PC-9 (cell line): ENCODE measurements around the gene PDE1C. TPM values are rescaled to one million over a fixed set of nuclear protein-coding genes. Genes with fewer than 3 reads are reported as not detected.

Source experiments
- BruUV-seq: library from RNA; stranded (reverse); fragments of 400-500 nt; replicated peaks from 2 replicates; lab custom pipeline; 2021; lab: Mats Ljungman, UMichigan
- CTCF ChIA-PET: fragments of 300-600 bp; sonication (Branson Sonifier 250); formaldehyde crosslinking; loops from one replicate; lab custom pipeline; 2022; ENCODE audit warnings: antibody characterized with exemption; lab: Charles Lee
- POLR2A ChIA-PET: fragments of 300-600 bp; sonication (Branson Sonifier 250); formaldehyde crosslinking; loops from one replicate; lab custom pipeline; 2022; ENCODE audit warnings: antibody characterized with exemption; ENCODE audit not compliant: unreplicated experiment; lab: Charles Lee
- DNase-seq, 2 experiments: peaks; one replicate each; pipeline versions ENCODE4 v3.0.0 to v3.0.0-alpha.2; 2015 to 2022; ENCODE audit warnings: mixed read lengths in 1 of 2
- H2AFZ ChIP-seq: fragments of 200-600 bp; sonication (generic); 2 replicates; pipeline ENCODE4 v1.8.1; 2017; ENCODE audit warnings: antibody characterized with exemption
- H3F3A ChIP-seq: fragments of 200-600 bp; sonication (generic); 2 replicates; pipeline ENCODE4 v1.8.1; 2017; ENCODE audit warnings: antibody characterized with exemption, mild to moderate bottlenecking, low read depth; ENCODE audit not compliant: insufficient read depth
- H3K27ac ChIP-seq: fragments of 200-600 bp; sonication (generic); 2 replicates; pipeline ENCODE4 v1.6.1; 2016; ENCODE audit warnings: mixed run types
- H3K27me3 ChIP-seq: fragments of 200-600 bp; sonication (generic); 2 replicates; pipeline ENCODE4 v1.6.1; 2016; ENCODE audit warnings: low read depth, mixed run types; ENCODE audit not compliant: insufficient read depth
- H3K36me3 ChIP-seq: fragments of 200-600 bp; sonication (generic); 2 replicates; pipeline ENCODE4 v1.6.1; 2016; ENCODE audit warnings: low read depth, mixed run types
- H3K4me1 ChIP-seq: fragments of 200-600 bp; sonication (generic); replicated peaks from 2 replicates; pipeline ENCODE4 v1.6.1; 2016; ENCODE audit warnings: mixed run types; ENCODE audit not compliant: insufficient read depth
- H3K4me2 ChIP-seq: fragments of 200-600 bp; sonication (generic); 2 replicates; pipeline ENCODE4 v1.6.1; 2017; ENCODE audit warnings: mixed run types
- H3K4me3 ChIP-seq: fragments of 200-600 bp; sonication (generic); 2 replicates; pipeline ENCODE4 v1.6.1; 2016; ENCODE audit warnings: mixed run types
- H3K79me2 ChIP-seq: fragments of 200-600 bp; sonication (generic); 2 replicates; pipeline ENCODE4 v1.6.1; 2017; ENCODE audit warnings: low read depth, mixed run types
- H3K9me2 ChIP-seq: fragments of 200-600 bp; sonication (generic); 2 replicates; pipeline ENCODE4 v1.8.1; 2017; ENCODE audit warnings: mild to moderate bottlenecking; ENCODE audit not compliant: insufficient read depth
- H3K9me3 ChIP-seq: fragments of 200-600 bp; sonication (generic); 2 replicates; pipeline ENCODE4 v1.8.1; 2016; ENCODE audit warnings: low read depth; ENCODE audit not compliant: insufficient read depth
- H4K20me1 ChIP-seq: fragments of 200-600 bp; sonication (generic); 2 replicates; pipeline ENCODE4 v1.8.1; 2017; ENCODE audit not compliant: insufficient read depth
- CTCF ChIP-seq: fragments of 200-600 bp; sonication (generic); conservative IDR thresholded peaks from 2 replicates; pipeline ENCODE4 v1.6.1; 2017; ENCODE audit warnings: mixed run types, antibody characterized with exemption, mild to moderate bottlenecking, moderate library complexity
- EZH2 ChIP-seq: fragments of 200-600 bp; sonication (generic); IDR thresholded peaks from 2 replicates; pipeline ENCODE4 v1.8.0; 2017; ENCODE audit warnings: antibody characterized with exemption, low read depth
- intact Hi-C: fragments of 100-400 bp; cut with micrococcal nuclease; formaldehyde crosslinking; loops from one replicate; pipeline ENCODE4 v1.10.0; 2022; ENCODE audit not compliant: unreplicated experiment
- total RNA-seq: library from RNA; stranded (reverse); gene quantifications from 2 replicates; pipeline ENCODE4 v1.2.3, GENCODE V29; 2021

The PDE1C gene
- total RNA-seq, 1 experiment from 2014 or later = 1.7 TPM

- H4K20me1 ChIP-seq = no peaks in the 10 kb centered on the region
- ChIA-PET CTCF (interaction anchor here (0.6 kb wide), 1 partner anchor 818 kb away, joined by 4 read pairs; no protein-coding TSS in a partner anchor), POLR2A (no interaction called here)
- no peak overlapping the region for H2AFZ ChIP-seq
- no peaks in the 10 kb centered on the region for H3K36me3 ChIP-seq
- H3K27ac ChIP-seq = no peak overlapping the region
- no peak for DNase-seq
- no peaks in the 10 kb centered on the region for H3K9me3 ChIP-seq
- no peak overlapping the region for H3K4me3 ChIP-seq
- no peaks in the 10 kb centered on the region for H3K4me1 ChIP-seq
- no peaks in the 10 kb centered on the region for H3K9me2 ChIP-seq
- H3F3A ChIP-seq = no peaks in the 10 kb centered on the region
- H3K27me3 ChIP-seq = 0 out of 2 replicates have a peak, but pooled peaks cover 6% of the 10 kb centered on the region
- intact Hi-C loops = no loop called here
- no peak for TF ChIP-seq CTCF
- no peak for TF ChIP-seq EZH2
- H3K4me2 ChIP-seq = no peak overlapping the region
- H3K79me2 ChIP-seq = no peaks in the 10 kb centered on the region
- no TSS peak for BruUV-seq
These were observed 322.1 kb downstream of the PDE1C start for GRCh38 chr7:31748084-31748483.

DNA sequence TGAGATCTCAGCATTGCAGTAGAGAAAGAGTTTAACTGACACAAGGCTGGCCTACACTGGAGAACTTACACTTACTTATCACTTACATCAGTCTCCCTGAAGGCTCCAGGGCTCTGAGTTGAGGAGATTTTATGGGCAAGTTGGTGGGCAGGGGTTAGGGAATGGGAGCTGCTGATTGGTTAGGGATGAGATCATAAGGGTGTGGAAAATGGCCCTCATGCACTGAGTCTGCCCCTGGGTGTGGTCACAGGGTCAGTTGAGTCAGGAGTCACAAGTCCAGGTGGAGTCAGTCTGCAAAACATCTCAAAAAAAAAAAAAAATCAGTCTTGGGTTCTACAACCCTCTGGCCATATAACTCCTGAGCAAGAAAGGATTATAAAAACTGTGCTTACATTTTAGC lies 322.7 kb downstream of the PDE1C start:
- H3K4me2 ChIP-seq = no peak overlapping the region
- H3K79me2 ChIP-seq = no peaks in the 10 kb centered on the region
- H3K27ac ChIP-seq = no peak overlapping the region
- intact Hi-C loops = no loop called here
- H3K36me3 ChIP-seq = no peaks in the 10 kb centered on the region
- no peak for TF ChIP-seq EZH2
- TF ChIP-seq CTCF = no peak
- no TSS peak for BruUV-seq
- H3K4me3 ChIP-seq = no peak overlapping the region
- peak in 1 of 2 experiments; percentile 9 for DNase-seq
- 0 out of 2 replicates have a peak, but pooled peaks cover 6% of the 10 kb centered on the region for H3K27me3 ChIP-seq
- ChIA-PET CTCF (no interaction called here), POLR2A (no interaction called here)
- no peaks in the 10 kb centered on the region for H3F3A ChIP-seq
- no peaks in the 10 kb centered on the region for H3K4me1 ChIP-seq
- no peaks in the 10 kb centered on the region for H3K9me3 ChIP-seq
- H3K9me2 ChIP-seq = no peaks in the 10 kb centered on the region
- no peaks in the 10 kb centered on the region for H4K20me1 ChIP-seq
- no peak overlapping the region for H2AFZ ChIP-seq

GRCh38 chr7:31744294-31744874 lies 325.8 kb downstream of the PDE1C start:
- H3K9me2 ChIP-seq = no peaks in the 10 kb centered on the region
- H3K9me3 ChIP-seq = no peaks in the 10 kb centered on the region
- no TSS peak for BruUV-seq
- intact Hi-C loops = loop anchor here (1.0 to 2.0 kb wide), 3 partner anchors 318 to 602 kb away; no protein-coding TSS in a partner anchor
- no peak overlapping the region for H3K27ac ChIP-seq
- no peaks in the 10 kb centered on the region for H3K4me1 ChIP-seq
- TF ChIP-seq EZH2 = no peak
- peak; percentile 97 for TF ChIP-seq CTCF
- ChIA-PET CTCF (interaction anchor here (0.5 kb wide), 1 partner anchor 449 kb away, joined by 5 read pairs; no protein-coding TSS in a partner anchor), POLR2A (no interaction called here)
- H3K79me2 ChIP-seq = no peaks in the 10 kb centered on the region
- no peak overlapping the region for H2AFZ ChIP-seq
- DNase-seq = peak; percentile 59 to 60
- H3K36me3 ChIP-seq = no peaks in the 10 kb centered on the region
- H3F3A ChIP-seq = no peaks in the 10 kb centered on the region
- H3K4me2 ChIP-seq = no peak overlapping the region
- no peak overlapping the region for H3K4me3 ChIP-seq
- peaks cover 12% of the 10 kb centered on the region; the same call in 1 of the 2 replicates for H3K27me3 ChIP-seq
- H4K20me1 ChIP-seq = no peaks in the 10 kb centered on the region
